RWPE2 (cell line): ENCODE data around the gene CRACDL.

ENCODE experiments used
- ATAC-seq: fragments of 200-7000 bp; cut with Tn5 transposase; 3 replicates; pipeline ENCODE4 v1.9.1; 2021; ENCODE audit warnings: low read depth
- DNase-seq: peaks from one replicate; pipeline ENCODE4 v3.0.0-alpha.2; 2020; ENCODE audit warnings: low spot score
- H3K27ac ChIP-seq: fragments of 450-650 bp; 2 replicates; pipeline ENCODE4 v1.5.1; 2017; ENCODE audit warnings: mild to moderate bottlenecking; ENCODE audit not compliant: poor library complexity, severe bottlenecking
- H3K27me3 ChIP-seq: fragments of 250-450 bp; sonication (Bioruptor Pico); 2 replicates; pipeline ENCODE4 v1.5.1; 2021; ENCODE audit warnings: mild to moderate bottlenecking, moderate library complexity; ENCODE audit not compliant: insufficient read depth, poor library complexity, severe bottlenecking
- H3K36me3 ChIP-seq: fragments of 250-450 bp; sonication (Bioruptor Pico); 2 replicates; pipeline ENCODE4 v1.5.1; 2020; ENCODE audit warnings: low read depth, mild to moderate bottlenecking, moderate library complexity
- H3K4me1 ChIP-seq: fragments of 250-450 bp; sonication (Bioruptor Pico); 2 replicates; pipeline ENCODE4 v1.5.1; 2021; ENCODE audit warnings: mild to moderate bottlenecking, moderate library complexity; ENCODE audit not compliant: insufficient read depth, poor library complexity, severe bottlenecking
- H3K4me3 ChIP-seq: fragments of 250-450 bp; sonication (Bioruptor Pico); 2 replicates; pipeline ENCODE4 v1.5.1; 2021; ENCODE audit warnings: mild to moderate bottlenecking, moderate library complexity; ENCODE audit not compliant: severe bottlenecking
- H3K9me3 ChIP-seq: fragments of 250-450 bp; sonication (Bioruptor Pico); 2 replicates; pipeline ENCODE4 v1.5.1; 2021; ENCODE audit warnings: mild to moderate bottlenecking, moderate library complexity; ENCODE audit not compliant: severe bottlenecking
- CTCF ChIP-seq: fragments of 450-650 bp; IDR thresholded peaks from one replicate; pipeline ENCODE4 v1.5.1; 2017; ENCODE audit warnings: mild to moderate bottlenecking, moderate library complexity; ENCODE audit not compliant: poor library complexity, severe bottlenecking

Gene CRACDL

DNA sequence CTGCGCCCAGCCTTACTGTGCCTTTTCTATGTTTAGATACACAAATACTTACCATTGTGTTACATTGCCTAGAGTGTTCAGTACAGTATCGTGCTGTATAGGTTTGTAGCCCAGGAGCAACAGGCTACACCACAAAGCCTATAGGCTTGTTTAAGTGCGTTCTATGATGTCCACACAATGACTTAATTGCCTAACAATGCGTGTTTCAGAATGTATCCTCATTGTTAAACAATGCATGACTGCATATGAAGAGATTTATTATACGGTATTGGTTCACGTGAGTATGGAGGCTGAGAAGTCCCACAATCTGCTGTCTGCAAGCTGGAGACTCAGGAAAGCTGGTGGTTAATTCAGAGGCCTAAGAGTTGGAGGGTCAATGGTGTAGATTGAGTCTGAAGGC is 158.9 kb downstream of the CRACDL start:
- no peaks in the 10 kb centered on the region for H3K4me1 ChIP-seq
- no peak for TF ChIP-seq CTCF
- ATAC-seq, result no peak
- no peak overlapping the region for H3K4me3 ChIP-seq
- H3K27me3 ChIP-seq, result no peaks in the 10 kb centered on the region
- no peak for DNase-seq
- H3K27ac ChIP-seq, result no peak overlapping the region
- H3K36me3 ChIP-seq, result no peaks in the 10 kb centered on the region
- H3K9me3 ChIP-seq, result peaks cover 3% of the 10 kb centered on the region

DNA sequence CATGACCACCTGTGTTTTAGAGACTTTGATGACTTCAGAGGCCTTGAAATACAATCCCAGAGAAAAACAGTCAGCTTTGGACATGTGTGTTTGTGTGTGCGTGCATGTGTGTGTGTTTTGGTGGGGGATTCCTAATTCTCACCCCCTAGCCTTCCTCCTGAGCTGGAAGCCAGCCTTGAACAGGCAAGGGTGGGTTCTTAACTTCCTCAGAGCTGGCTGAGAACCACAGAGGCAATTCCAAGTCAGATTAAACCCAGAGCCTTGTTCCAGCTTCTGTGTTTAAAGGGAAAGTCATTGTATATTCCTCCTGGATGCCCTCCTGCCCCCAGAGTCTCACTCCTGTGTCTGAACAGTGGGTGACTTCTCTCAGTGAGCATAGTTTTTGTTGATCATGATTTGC is 159.9 kb downstream of the CRACDL start:
- Histone ChIP-seq H3K4me1 (no peaks in the 10 kb centered on the region), H3K36me3 (no peaks in the 10 kb centered on the region), H3K4me3 (no peak overlapping the region), H3K27me3 (no peaks in the 10 kb centered on the region), H3K9me3 (no peaks in the 10 kb centered on the region), H3K27ac (no peak overlapping the region)
- DNase-seq (no peak), ATAC-seq (no peak)
- TF ChIP-seq CTCF, result no peak

DNA sequence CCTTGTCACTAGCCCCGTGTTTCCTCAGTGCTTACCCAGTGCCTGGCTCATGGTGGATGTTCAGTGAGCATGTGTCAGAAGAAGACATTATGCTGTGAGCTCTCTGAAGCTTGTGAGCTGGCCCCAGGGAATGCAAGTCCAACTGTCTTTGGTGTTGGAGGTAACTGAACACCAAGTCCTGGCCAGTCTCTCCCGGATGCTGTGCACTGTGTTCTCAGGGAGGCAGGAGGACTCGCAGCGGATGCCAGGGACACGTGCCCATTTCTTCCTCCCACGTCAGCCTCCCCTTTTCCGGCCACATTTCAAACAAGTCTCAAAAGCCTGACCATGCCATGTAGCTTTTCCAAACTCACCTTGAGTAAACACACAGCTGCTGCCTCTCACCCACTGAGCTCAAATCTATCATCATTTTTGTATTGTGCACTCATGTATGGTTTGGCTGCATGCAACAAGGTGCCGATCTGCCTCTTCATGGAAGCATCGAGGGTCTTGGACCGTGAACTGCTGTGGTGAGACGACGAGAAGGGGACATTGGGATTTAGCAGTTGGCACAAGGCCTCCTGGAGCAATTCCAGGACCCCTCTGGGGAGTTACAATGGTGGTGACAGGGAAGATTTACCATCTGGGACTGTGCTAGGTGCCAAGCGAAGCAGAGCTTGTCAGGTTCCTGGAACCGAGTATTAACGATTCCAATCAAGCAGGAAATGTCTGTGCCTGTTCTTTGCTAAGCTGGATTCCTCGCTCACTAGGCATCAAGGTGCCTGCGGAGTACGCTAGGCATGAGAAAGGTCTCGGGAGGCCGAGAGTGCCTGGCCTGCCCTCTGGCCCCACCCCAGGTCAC is 160.7 kb downstream of the CRACDL start:
- Histone ChIP-seq H3K4me1 (no peaks in the 10 kb centered on the region), H3K27ac (no peak overlapping the region), H3K36me3 (no peaks in the 10 kb centered on the region), H3K4me3 (no peak overlapping the region), H3K9me3 (no peaks in the 10 kb centered on the region), H3K27me3 (no peaks in the 10 kb centered on the region)
- ATAC-seq (no peak), DNase-seq (no peak)
- TF ChIP-seq CTCF, result no peak

DNA sequence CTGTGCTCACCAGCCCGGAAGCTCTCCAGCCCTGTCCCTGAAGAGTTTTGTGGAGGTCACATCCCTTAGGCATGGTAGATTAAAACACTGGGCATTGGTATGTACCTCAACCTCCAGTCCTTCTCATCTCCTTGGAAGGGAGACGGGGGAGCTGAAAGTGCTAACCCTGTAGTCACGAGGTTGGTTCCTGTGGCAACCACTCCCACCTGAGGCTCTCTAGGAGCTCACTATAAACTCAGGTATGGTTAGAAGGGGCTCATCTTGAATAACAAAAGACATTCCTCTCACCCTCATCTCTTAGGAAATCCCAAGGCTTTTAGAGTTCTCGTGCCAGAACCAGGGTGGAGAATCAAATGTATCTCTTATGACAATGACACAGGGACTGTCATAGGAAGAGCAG is 162.1 kb downstream of the CRACDL start:
- Histone ChIP-seq H3K4me1 (peaks cover under 1% of the 10 kb centered on the region), H3K4me3 (no peak overlapping the region), H3K27ac (no peak overlapping the region), H3K9me3 (no peaks in the 10 kb centered on the region), H3K27me3 (no peaks in the 10 kb centered on the region), H3K36me3 (no peaks in the 10 kb centered on the region)
- ATAC-seq (no peak), DNase-seq (no peak)
- no peak for TF ChIP-seq CTCF

- no peak for DNase-seq
- Histone ChIP-seq H3K4me1 (peaks cover 5% of the 10 kb centered on the region), H3K9me3 (no peaks in the 10 kb centered on the region)
These were observed 162.9 kb downstream of the CRACDL start for GRCh38 chr2:98773169-98773568.

More at GRCh38 chr2:98773169-98773568, 162.9 kb downstream of the CRACDL start:
- H3K36me3 ChIP-seq, result no peaks in the 10 kb centered on the region
- no peaks in the 10 kb centered on the region for H3K27me3 ChIP-seq
- no peak for TF ChIP-seq CTCF
- H3K27ac ChIP-seq, result no peak overlapping the region
- no peak for ATAC-seq
- H3K4me3 ChIP-seq, result no peak overlapping the region
